ENCODE measurements around the gene COX7B2. TPM values are rescaled to one million over a fixed set of nuclear protein-coding genes. Genes with fewer than 3 reads are reported as not detected.

The COX7B2 gene
- total and polyA plus RNA-seq, 2 of the 13 experiments (the other 11 are each of a cell fraction or from before 2014, with no cell fraction given) = not detected

DNA sequence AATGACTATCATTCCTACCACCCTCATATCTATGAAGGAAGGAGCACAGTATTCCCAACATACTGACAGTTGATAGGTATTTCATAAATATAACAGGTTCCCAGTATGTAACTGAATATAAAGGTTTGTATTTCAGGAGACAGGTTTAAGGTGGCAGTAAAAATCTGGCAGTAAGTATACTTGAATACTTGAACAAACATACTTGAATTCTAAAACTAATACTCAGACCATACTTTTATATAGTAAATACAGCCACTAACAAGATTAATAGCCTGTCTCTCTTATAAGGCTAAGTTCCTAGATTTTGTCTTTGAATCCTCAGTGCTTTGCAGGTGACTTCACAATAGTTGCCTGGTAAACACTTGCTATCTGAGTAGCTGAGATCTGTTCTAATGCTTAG, 46.6 kb upstream of the COX7B2 start (continued):
- TF ChIP-seq, protein P1, sequence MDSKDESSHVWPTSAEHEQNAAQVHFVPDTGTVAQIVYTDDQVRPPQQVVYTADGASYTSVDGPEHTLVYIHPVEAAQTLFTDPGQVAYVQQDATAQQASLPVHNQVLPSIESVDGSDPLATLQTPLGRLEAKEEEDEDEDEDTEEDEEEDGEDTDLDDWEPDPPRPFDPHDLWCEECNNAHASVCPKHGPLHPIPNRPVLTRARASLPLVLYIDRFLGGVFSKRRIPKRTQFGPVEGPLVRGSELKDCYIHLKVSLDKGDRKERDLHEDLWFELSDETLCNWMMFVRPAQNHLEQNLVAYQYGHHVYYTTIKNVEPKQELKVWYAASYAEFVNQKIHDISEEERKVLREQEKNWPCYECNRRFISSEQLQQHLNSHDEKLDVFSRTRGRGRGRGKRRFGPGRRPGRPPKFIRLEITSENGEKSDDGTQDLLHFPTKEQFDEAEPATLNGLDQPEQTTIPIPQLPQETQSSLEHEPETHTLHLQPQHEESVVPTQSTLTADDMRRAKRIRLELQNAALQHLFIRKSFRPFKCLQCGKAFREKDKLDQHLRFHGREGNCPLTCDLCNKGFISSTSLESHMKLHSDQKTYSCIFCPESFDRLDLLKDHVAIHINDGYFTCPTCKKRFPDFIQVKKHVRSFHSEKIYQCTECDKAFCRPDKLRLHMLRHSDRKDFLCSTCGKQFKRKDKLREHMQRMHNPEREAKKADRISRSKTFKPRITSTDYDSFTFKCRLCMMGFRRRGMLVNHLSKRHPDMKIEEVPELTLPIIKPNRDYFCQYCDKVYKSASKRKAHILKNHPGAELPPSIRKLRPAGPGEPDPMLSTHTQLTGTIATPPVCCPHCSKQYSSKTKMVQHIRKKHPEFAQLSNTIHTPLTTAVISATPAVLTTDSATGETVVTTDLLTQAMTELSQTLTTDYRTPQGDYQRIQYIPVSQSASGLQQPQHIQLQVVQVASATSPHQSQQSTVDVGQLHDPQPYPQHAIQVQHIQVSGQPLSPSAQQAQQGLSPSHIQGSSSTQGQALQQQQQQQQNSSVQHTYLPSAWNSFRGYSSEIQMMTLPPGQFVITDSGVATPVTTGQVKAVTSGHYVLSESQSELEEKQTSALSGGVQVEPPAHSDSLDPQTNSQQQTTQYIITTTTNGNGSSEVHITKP (CRISPR knock-in tag; IDR thresholded peaks at IDR 0.05; ENCODE audit: low read depth) = no peak
- TF ChIP-seq ARNT2 (CRISPR knock-in tag; IDR thresholded peaks at IDR 0.05; ENCODE audit: low read depth) = no peak
- TF ChIP-seq, protein P2, sequence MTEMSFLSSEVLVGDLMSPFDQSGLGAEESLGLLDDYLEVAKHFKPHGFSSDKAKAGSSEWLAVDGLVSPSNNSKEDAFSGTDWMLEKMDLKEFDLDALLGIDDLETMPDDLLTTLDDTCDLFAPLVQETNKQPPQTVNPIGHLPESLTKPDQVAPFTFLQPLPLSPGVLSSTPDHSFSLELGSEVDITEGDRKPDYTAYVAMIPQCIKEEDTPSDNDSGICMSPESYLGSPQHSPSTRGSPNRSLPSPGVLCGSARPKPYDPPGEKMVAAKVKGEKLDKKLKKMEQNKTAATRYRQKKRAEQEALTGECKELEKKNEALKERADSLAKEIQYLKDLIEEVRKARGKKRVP (CRISPR knock-in tag; IDR thresholded peaks at IDR 0.05) = no peak

DNA sequence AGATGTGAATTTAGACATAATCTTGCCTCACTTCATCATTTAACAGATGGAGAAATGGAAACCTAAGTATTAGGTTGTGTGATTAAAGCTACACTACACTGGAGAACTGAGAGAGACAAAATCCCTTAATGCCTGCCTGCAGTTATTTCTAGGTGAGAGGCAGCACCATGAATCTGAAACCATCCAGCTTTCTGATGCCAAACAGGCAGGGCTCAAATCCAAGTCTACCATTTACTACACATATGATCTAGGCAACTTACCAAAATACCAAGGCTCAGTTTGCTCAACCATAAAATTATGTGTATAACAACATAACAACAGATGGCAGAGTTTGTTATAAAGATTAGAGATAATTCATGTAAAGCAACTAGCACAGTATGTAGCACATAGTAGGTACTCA, 45.6 kb upstream of the COX7B2 start:
- H3K9ac ChIP-seq (ENCODE audit: insufficient read depth, low read depth, low read length) = no peak overlapping the region
- no TSS peak for BruUV-seq (replicated peaks)
- no peak for FAIRE-seq

More for the DNA sequence above, 45.6 kb upstream of the COX7B2 start:
- H3K36me3 ChIP-seq (replicated peaks in 1 of 2; ENCODE audit: control insufficient read depth in 1 of 2, insufficient read depth in 2 of 2, low read length in 2 of 2) = no peaks in the 10 kb centered on the region
- no peak overlapping the region for H3K4me2 ChIP-seq (ENCODE audit: low read depth, low read length)
- no peak overlapping the region for H2AFZ ChIP-seq (ENCODE audit: low read length)
- ATAC-seq (no peak), DNase-seq (ENCODE audit: low spot score) (no peak)
- POLR2A ChIA-PET = no interaction called here
- H3K9me3 ChIP-seq (ENCODE audit: low read length) = no peaks in the 10 kb centered on the region
- intact Hi-C loops (cut with micrococcal nuclease; ENCODE audit: unreplicated experiment) (no loop called here), in situ Hi-C loops (cut with HindIII; ENCODE audit: extremely low pct_ligation_motif_present, low pct_unique_long_range_greater_than_20kb) (no loop called here)
- no peaks in the 10 kb centered on the region for H3K27me3 ChIP-seq (ENCODE audit: control insufficient read depth in 1 of 2, insufficient read depth in 2 of 2, low read length in 2 of 2)
- no peaks in the 10 kb centered on the region for H3K4me1 ChIP-seq (ENCODE audit: insufficient read depth, low read length)
- no peak overlapping the region for H3K4me3 ChIP-seq (replicated peaks in 1 of 3; ENCODE audit: insufficient read depth in 1 of 3, low read depth in 2 of 3, low read length in 3 of 3)
- CTCF ChIA-PET (ENCODE audit: low intra/inter-chr PET ratio, low total read pairs) = no interaction called here
- no peak overlapping the region for H3K27ac ChIP-seq (ENCODE audit: extremely low read length, insufficient read depth, low read length)
- no peaks in the 10 kb centered on the region for H3K79me2 ChIP-seq (ENCODE audit: insufficient read depth, low read length)
- TF ChIP-seq MAFK (conservative IDR thresholded peaks at IDR 0.05 in 1 of 2, IDR thresholded peaks at IDR 0.05 in 1 of 2; ENCODE audit: low read length in 2 of 2) (no peak), ZNF44 (CRISPR knock-in tag; IDR thresholded peaks at IDR 0.05) (no peak), ZNF33A (CRISPR knock-in tag; IDR thresholded peaks at IDR 0.05; ENCODE audit: borderline replicate concordance) (no peak), ZNF790 (CRISPR knock-in tag; IDR thresholded peaks at IDR 0.05; ENCODE audit: borderline replicate concordance) (no peak), ISL2 (CRISPR knock-in tag; IDR thresholded peaks at IDR 0.05) (no peak), ZNF776 (CRISPR knock-in tag; IDR thresholded peaks at IDR 0.05) (no peak), MBD4 (IDR thresholded peaks at IDR 0.05; ENCODE audit: borderline replicate concordance, low read length) (no peak), NR2C2 (CRISPR knock-in tag; IDR thresholded peaks at IDR 0.05; ENCODE audit: borderline replicate concordance) (no peak), ZFX (CRISPR knock-in tag; IDR thresholded peaks at IDR 0.05; ENCODE audit: low read depth) (no peak), SMARCC2 (IDR thresholded peaks at IDR 0.05) (no peak)
- TF ChIP-seq, protein P3, sequence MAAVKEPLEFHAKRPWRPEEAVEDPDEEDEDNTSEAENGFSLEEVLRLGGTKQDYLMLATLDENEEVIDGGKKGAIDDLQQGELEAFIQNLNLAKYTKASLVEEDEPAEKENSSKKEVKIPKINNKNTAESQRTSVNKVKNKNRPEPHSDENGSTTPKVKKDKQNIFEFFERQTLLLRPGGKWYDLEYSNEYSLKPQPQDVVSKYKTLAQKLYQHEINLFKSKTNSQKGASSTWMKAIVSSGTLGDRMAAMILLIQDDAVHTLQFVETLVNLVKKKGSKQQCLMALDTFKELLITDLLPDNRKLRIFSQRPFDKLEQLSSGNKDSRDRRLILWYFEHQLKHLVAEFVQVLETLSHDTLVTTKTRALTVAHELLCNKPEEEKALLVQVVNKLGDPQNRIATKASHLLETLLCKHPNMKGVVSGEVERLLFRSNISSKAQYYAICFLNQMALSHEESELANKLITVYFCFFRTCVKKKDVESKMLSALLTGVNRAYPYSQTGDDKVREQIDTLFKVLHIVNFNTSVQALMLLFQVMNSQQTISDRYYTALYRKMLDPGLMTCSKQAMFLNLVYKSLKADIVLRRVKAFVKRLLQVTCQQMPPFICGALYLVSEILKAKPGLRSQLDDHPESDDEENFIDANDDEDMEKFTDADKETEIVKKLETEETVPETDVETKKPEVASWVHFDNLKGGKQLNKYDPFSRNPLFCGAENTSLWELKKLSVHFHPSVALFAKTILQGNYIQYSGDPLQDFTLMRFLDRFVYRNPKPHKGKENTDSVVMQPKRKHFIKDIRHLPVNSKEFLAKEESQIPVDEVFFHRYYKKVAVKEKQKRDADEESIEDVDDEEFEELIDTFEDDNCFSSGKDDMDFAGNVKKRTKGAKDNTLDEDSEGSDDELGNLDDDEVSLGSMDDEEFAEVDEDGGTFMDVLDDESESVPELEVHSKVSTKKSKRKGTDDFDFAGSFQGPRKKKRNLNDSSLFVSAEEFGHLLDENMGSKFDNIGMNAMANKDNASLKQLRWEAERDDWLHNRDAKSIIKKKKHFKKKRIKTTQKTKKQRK (IDR thresholded peaks at IDR 0.05; ENCODE audit: low read length) = no peak
- H4K20me1 ChIP-seq (ENCODE audit: insufficient read depth, low read length) = no peaks in the 10 kb centered on the region

All from HepG2 (cell line).